Measurements from ENCODE around the gene ERMN.
"Not testable (repeated sequence)": the region's sequence is repeated elsewhere in the genome, so short reads cannot be mapped to it uniquely, and the experiment has no call there.

Gene ERMN, protein sequence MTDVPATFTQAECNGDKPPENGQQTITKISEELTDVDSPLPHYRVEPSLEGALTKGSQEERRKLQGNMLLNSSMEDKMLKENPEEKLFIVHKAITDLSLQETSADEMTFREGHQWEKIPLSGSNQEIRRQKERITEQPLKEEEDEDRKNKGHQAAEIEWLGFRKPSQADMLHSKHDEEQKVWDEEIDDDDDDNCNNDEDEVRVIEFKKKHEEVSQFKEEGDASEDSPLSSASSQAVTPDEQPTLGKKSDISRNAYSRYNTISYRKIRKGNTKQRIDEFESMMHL

GRCh38 chr2:157325786-157326185 lies at the start of gene ERMN:
TSS of gene ERMN (minus strand) at chr2:157325824. CDS start at chr2:157325642, 182 bp downstream.
- DNase-seq: no peak

DNA sequence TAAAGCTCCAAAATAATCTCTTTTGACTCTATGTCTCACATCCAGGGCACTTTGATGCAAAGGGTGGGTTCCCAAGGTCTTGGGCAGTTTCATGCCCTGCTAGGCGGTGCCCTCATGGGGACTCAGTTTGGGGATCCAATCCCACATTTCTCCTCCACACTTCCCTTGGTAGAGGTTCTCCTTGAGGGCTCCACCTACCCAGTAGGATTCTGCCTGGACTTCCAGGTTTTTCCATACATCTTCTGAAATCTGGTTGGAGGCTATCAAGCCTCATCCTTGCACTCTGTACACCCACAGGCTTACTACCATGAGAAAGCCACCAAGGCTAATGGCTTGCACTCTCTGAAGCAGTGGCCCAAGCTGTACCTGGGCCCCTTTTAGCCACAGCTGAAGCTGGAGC lies 49.8 kb upstream of the ERMN start:
- no peak for DNase-seq

- not testable (repeated sequence) for DNase-seq
Measured at GRCh38 chr2:157368508-157368907, 42.9 kb upstream of the ERMN start.

DNA sequence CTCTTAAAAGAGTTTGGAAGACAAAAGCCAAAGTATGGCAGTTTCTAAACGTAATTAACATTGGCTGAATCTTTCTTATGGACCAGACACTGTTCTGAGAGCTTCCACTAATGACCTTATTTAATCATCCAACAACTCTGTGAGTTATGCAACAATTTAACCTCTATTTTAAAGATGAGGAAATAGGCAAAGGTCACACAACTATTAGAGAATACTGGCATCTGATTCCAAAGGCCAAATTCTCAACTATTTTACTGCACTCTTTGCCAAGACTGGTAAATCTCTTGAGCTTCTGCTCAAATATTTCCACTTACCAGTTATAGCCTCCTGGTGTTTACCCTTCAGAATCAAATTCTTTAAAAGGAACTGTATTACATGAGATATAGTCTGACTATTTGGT lies 42.1 kb upstream of the ERMN start:
- no peak for DNase-seq

GRCh38 chr2:157364257-157364974 lies 38.8 kb upstream of the ERMN start:
- no peak for DNase-seq

DNA sequence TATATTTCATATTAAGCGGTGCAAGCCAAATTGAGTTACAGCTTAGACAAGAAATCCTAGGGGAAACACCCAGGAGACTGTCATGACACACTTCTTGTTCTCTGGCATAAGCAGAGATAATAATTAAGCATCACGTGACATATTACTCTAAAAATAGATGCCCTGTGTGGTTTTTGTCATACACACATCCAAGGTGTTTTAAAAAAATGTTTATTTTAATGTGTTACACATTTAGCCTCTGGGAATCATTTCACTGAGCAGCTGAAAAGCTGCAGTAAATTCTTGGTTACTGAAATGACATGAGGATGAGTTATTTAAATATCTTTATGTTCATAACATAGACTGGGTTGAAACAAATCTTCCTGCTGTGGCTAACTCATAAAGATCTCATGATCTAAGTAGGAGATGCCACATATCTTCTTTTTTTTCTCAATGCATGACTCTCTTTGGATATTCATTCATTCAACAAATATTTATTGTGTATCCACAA lies 38.0 kb upstream of the ERMN start:
- no peak for DNase-seq

- DNase-seq: no peak
Measured at GRCh38 chr2:157362627-157363026, 37.0 kb upstream of the ERMN start.

DNA sequence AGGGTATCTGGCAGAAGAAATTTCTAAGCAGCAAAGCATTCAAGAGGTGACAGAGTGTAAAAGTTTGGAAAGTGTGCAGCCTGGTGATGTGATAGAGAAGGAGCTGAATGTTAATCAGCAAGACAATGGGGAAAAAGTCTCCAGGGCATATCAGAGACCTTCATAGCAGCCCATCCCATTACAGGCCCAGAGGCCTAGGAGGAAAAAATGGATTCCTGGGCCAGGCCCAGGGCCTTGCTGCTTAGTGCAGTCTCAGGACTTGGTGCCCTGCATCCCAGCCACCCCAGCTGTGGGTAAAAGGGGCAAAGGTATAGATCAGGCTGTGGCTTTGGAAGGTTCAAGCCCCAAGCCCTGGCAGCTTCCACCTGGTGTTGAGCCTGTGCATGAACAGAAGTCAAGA lies 35.9 kb upstream of the ERMN start:
- no peak for DNase-seq

DNA sequence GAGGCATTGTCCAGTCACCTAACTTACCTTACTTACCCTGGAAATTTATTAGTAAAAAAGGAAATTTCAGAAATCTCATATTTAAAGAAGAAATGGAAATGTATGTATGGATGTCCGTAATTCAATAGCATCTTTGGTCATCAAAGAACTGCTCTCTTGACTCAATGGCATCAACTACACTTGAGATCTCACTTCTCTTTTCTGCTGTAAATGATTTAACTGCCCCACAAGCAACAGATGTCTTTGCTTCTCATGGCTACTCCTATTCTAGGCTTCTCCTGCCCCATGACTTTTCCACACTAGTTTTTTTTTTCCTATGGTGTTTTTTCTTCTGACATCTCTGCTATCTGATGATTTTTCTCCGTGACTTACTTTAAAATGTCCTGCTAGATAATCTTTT lies 34.0 kb upstream of the ERMN start:
- DNase-seq: no peak

DNA sequence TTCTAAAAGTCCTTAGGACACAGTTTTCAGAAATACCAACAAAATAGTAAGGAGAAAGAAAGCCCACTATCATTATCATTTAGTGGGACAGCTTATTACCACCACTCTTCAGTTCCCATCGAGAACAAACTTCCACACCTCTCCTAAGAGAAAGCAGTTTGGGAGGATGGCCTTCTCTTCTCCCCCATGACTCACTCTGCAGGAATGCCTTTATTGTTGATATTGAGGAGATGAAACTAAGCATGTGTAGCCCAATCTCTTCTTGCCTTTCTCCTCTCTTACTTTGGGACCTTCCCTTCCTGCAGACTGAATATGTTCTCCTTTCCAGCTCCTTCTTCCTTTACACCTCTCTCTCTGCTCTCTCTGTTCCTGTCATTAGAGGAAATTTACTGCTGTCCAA lies 30.0 kb upstream of the ERMN start:
- no peak for DNase-seq

- no peak for DNase-seq
Measured at GRCh38 chr2:157349949-157350515, 24.4 kb upstream of the ERMN start.

DNA sequence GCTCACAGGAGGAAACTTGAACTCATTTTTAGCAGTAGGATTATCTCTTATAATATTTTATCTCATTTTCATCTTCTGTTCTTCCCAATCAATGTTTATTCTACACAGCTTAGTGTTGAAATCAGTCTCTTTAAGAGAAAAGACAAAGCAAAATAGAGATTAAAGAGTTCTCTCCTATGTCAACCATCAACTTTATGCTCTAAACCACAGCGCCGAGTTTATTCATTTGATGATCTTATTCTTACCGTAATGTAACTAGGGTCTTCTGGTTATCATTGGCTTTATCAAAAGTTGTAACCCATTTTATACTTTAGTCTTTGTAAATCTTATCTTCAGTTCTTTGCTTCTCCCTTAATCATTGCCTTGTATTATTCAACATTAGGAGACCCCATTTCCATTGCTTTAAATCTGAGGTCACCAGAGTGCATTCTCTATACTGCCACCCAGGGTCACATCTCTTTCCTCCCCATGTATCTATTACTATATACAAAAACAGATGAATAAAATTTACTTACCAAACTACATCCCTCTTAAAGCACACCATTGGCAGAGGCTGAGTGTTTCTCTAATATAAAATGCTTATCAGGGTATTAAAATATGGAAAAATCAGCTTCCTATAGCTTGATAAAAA lies 22.8 kb upstream of the ERMN start:
- no peak for DNase-seq

GRCh38 chr2:157345647-157346389 lies 20.2 kb upstream of the ERMN start:
- DNase-seq: no peak

DNA sequence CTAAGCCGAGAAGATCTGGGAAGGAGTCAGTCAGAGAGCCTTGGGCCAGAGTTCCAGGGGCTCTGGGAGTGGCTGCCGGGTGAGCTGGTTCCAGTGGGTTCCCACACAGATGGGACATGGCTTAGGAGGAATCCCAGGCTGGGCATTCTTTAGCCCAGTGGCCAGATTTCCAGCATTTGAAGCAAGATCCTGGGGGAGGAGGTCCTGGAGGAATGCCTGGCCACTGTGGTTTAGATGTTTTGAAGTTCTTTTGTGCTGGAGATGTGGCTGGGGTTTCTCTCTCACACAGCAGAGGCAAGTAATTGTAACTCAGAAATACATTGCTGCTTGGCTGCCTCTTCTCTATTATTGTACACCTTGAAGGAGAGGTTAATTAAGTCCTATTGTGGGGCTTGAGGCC lies 15.8 kb upstream of the ERMN start:
- not testable (repeated sequence) for DNase-seq

DNA sequence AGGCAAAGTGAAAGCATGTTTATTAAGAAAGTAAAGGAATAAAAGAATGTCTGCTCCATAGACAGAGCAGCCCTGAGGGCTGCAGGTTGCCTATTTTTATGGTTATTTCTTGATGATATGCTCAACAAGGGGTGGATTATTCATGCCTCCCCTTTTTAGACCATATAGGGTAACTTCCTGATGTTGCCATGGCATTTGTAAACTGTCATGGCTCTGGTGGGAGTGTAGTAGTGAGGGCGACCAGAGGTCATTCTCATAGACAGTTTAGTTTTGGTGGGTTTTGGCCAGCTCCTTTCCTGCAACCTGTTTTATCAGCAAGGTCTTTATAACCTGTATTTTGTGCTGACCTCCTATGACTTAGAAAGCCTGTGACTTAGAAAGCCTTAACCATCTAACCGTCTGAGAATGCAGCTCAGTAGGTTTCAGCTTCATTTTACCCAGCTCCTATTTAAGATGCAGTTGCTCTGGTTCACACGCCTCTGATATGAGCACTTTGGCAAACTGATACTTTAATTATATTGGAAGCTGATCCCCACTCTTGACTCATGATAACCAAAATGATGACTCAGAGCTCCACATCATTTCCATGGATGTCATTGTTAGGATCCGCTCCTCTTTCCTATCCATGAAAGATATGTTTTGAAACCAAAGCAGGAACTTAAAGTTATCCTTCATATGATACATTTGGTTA lies 14.5 kb upstream of the ERMN start:
- DNase-seq: no peak

GRCh38 chr2:157337978-157338377 lies 12.4 kb upstream of the ERMN start:
- DNase-seq: no peak

- no peak for DNase-seq
Measured at GRCh38 chr2:157336137-157337010, 10.8 kb upstream of the ERMN start.

DNA sequence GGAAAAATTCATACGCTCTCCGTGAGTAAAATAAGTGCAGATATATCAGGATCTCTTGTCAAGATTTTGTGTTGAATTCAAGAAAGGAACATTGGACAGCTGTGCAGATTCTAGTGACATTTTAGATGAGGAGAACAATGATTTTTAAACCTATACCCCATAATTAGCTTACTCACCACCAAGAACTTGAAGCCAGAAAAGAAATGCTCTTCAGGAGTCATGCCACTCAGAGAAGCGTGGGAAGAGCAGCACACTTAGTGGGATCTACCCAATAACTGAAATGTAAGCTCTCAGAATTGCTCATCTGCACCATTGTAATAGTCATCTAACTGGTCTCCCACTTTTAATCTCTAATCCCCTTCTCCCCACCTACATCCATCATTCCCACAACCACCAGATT lies 9.2 kb upstream of the ERMN start:
- DNase-seq: no peak

DNA sequence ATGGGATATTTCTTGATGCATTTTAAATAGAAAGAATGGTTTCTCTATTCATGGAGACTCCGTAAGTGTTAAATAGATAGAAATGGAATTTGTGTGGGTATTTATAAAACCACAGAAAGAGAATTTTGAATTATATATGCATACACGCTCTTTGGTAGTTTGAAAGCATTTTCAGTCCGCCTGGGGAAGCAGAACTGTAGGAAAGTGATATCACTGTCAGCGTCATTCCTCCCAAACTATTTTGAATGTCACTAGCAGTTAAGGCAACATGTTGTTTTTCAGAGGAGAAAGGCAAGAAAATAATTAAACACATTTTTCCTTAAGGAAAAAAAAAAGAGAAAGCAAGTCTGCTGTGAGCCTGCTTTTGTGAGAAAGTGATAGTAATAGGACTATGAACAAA lies 8.7 kb upstream of the ERMN start:
- no peak for DNase-seq

DNA sequence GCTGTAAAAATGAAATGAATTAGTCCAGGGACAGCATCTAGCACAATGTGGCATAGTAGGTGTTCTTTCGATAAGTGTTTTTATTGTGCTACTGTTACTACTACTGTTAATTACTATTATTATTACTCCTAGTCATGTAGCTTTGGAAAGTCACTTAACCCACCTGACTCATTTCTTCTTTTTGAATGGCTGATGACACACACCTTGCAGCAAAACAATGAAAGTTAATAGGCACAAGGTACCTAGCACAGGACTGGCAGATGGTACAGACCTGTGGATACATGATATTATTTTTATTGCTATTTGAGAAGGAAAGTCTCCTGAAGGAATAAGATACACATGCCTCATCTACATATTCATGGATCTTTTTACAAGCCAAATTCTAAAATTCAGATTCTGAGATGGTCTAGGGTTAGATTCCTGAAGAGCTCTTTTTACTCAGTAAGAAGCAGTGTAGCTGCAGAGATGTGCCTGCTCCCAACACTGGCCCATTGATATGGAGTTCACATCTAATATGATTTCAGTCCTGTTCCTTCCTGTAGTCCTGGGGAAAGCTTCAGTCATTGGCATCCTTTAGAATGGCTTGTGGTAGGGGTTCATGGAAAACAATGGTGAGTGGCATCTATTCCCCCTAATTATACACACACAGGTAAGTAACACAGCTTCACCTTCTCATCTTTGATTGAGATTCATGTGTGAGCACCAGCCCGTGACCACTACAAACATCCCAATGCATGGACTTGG lies 7.9 kb upstream of the ERMN start:
- no peak for DNase-seq

GRCh38 chr2:157329524-157329923 lies 3.9 kb upstream of the ERMN start:
- DNase-seq: no peak

Measured in DMS79 (cell line).